HepG2 (cell line): ENCODE measurements around the gene CENPB. TPM values are rescaled to one million over a fixed set of nuclear protein-coding genes. Genes with fewer than 3 reads are reported as not detected.

Experiments used
- ATAC-seq: fragments of 200-7000 bp; cut with Tn5 transposase; 3 replicates; pipeline ENCODE4 v1.9.1; 2020; ENCODE audit warnings: mild to moderate bottlenecking, moderate library complexity
- BruUV-seq: library from RNA; stranded (reverse); fragments of 400-500 nt; replicated peaks from 2 replicates; lab custom pipeline; 2021; lab: Mats Ljungman, UMichigan
- CTCF ChIA-PET: fragments of 300-600 bp; formaldehyde crosslinking; extraction: SDS; loops from one replicate; lab custom pipeline; 2021; ENCODE audit warnings: low total read pairs, inconsistent platforms, low intra/inter-chr PET ratio; lab: Yijun Ruan, JAX
- POLR2A ChIA-PET: fragments of 350-600 bp; sonication (Branson Sonifier 250); formaldehyde crosslinking; loops from one replicate; lab custom pipeline; 2020; ENCODE audit warnings: antibody characterized with exemption, inconsistent platforms; lab: Yijun Ruan, JAX
- DNase-seq: peaks from one replicate; pipeline ENCODE4 v3.0.0-alpha.2; 2015; ENCODE audit warnings: low spot score
- FAIRE-seq: peaks from 3 replicates; lab custom pipeline; 2011; peaks lifted over from hg19 to GRCh38; lab: Jason Lieb, UNC
- H2AFZ ChIP-seq: one replicate; pipeline ENCODE4 v1.6.1; 2011; ENCODE audit warnings: low read length, inconsistent platforms
- H3K27ac ChIP-seq: fragments of 300-600 bp; 3 replicates; pipeline ENCODE4 v1.8.0; 2011; ENCODE audit warnings: mixed run types, mild to moderate bottlenecking, mixed read lengths, low read length, inconsistent platforms; ENCODE audit not compliant: insufficient read depth; ENCODE audit errors: extremely low read length
- H3K27me3 ChIP-seq, 2 experiments: fragments of 200-600 bp in 1 of 2; 2 replicates in 1 of 2; 3 replicates in 1 of 2; pipeline versions ENCODE4 v1.6.0 to v1.8.0; 2011; ENCODE audit warnings: low read length in 2 of 2, mild to moderate bottlenecking in 2 of 2, moderate library complexity in 2 of 2, inconsistent platforms in 1 of 2; ENCODE audit not compliant: insufficient read depth in 2 of 2, control insufficient read depth in 1 of 2
- H3K36me3 ChIP-seq, 2 experiments: fragments of 200-600 bp in 1 of 2; replicated peaks in 1 of 2; 2 replicates in 1 of 2; 3 replicates in 1 of 2; pipeline versions ENCODE4 v1.5.1 to v1.8.0; 2011; ENCODE audit warnings: low read length in 2 of 2, inconsistent platforms in 1 of 2; ENCODE audit not compliant: insufficient read depth in 2 of 2, control insufficient read depth in 1 of 2
- H3K4me1 ChIP-seq: 2 replicates; pipeline ENCODE4 v1.5.1; 2012; ENCODE audit warnings: low read length, inconsistent platforms; ENCODE audit not compliant: insufficient read depth
- H3K4me2 ChIP-seq: 2 replicates; pipeline ENCODE4 v1.6.0; 2011; ENCODE audit warnings: low read depth, low read length, inconsistent platforms
- H3K4me3 ChIP-seq, 3 experiments: fragments of 200-600 bp in 1 of 3; sonication (generic), shearing (Covaris generic) in 1 of 3; replicated peaks in 1 of 3; 2 replicates each; pipeline ENCODE4 v1.5.1; 2011 to 2016; ENCODE audit warnings: low read length in 3 of 3, inconsistent platforms in 2 of 3, low read depth in 2 of 3, mild to moderate bottlenecking in 2 of 3, control low read depth in 1 of 3, mixed read lengths in 1 of 3; ENCODE audit not compliant: insufficient read depth in 1 of 3
- H3K79me2 ChIP-seq: one replicate; pipeline ENCODE4 v1.6.1; 2011; ENCODE audit warnings: low read length, inconsistent platforms; ENCODE audit not compliant: insufficient read depth
- H3K9ac ChIP-seq: 2 replicates; pipeline ENCODE4 v1.6.0; 2011; ENCODE audit warnings: mild to moderate bottlenecking, low read depth, low read length, inconsistent platforms; ENCODE audit not compliant: insufficient read depth
- H3K9me3 ChIP-seq: 2 replicates; pipeline ENCODE4 v1.5.1; 2012; ENCODE audit warnings: mild to moderate bottlenecking, low read length
- H4K20me1 ChIP-seq: 2 replicates; pipeline ENCODE4 v1.6.0; 2011; ENCODE audit warnings: inconsistent platforms, mild to moderate bottlenecking, low read length, moderate library complexity; ENCODE audit not compliant: insufficient read depth
- ATF4 ChIP-seq, 2 experiments: fragments of 450-650 bp in 1 of 2; sonication (generic) in 1 of 2; formaldehyde crosslinking; IDR thresholded peaks; 2 replicates each; pipeline versions ENCODE4 v1.5.0 to v1.8.0; 2020 to 2022; ENCODE audit warnings: mild to moderate bottlenecking in 1 of 2, missing genetic modification reagents in 1 of 2
- KAT8 ChIP-seq: IDR thresholded peaks from 2 replicates; pipeline ENCODE4 v1.6.1; 2016; ENCODE audit warnings: missing genetic modification reagents, missing compliant biosample characterization
- KDM6A ChIP-seq: IDR thresholded peaks from 2 replicates; pipeline ENCODE4 v1.6.1; 2016; ENCODE audit warnings: low read depth
- RFXAP ChIP-seq: sonication (generic); formaldehyde crosslinking; IDR thresholded peaks from 2 replicates; pipeline ENCODE4 v1.4.0; 2020; ENCODE audit warnings: missing genetic modification reagents, borderline replicate concordance
- SMC3 ChIP-seq: IDR thresholded peaks from 2 replicates; pipeline ENCODE4 v1.6.1; 2011; ENCODE audit warnings: low read length, improper control_type of control experiment
- SUZ12 ChIP-seq: fragments of 150-350 bp; IDR thresholded peaks from 2 replicates; pipeline ENCODE4 v1.6.1; 2014; ENCODE audit warnings: low read depth, low read length
- THRA ChIP-seq: sonication (generic); formaldehyde crosslinking; IDR thresholded peaks from 2 replicates; pipeline ENCODE4 v1.4.0; 2020; ENCODE audit warnings: missing genetic modification reagents, borderline replicate concordance
- ZNF138 ChIP-seq: sonication (generic); formaldehyde crosslinking; IDR thresholded peaks from 2 replicates; pipeline ENCODE4 v1.5.0; 2020; ENCODE audit warnings: mild to moderate bottlenecking, low read depth, missing genetic modification reagents
- ZNF292 ChIP-seq: sonication (generic); formaldehyde crosslinking; IDR thresholded peaks from 2 replicates; pipeline ENCODE4 v1.8.1; 2022; ENCODE audit warnings: mild to moderate bottlenecking, low read depth, missing genetic modification reagents, borderline replicate concordance
- ZNF317 ChIP-seq: sonication (generic); formaldehyde crosslinking; IDR thresholded peaks from 2 replicates; pipeline ENCODE4 v1.5.0; 2020; ENCODE audit warnings: mild to moderate bottlenecking, missing genetic modification reagents
- ZNF33B ChIP-seq: sonication (generic); formaldehyde crosslinking; IDR thresholded peaks from 2 replicates; pipeline ENCODE4 v1.5.1; 2020; ENCODE audit warnings: mild to moderate bottlenecking, missing genetic modification reagents
- ZNF430 ChIP-seq: sonication (generic); formaldehyde crosslinking; IDR thresholded peaks from 2 replicates; pipeline ENCODE4 v1.9.0; 2021; ENCODE audit warnings: mild to moderate bottlenecking, missing genetic modification reagents
- ZNF501 ChIP-seq: sonication (generic); formaldehyde crosslinking; IDR thresholded peaks from 2 replicates; pipeline ENCODE4 v1.5.1; 2020; ENCODE audit warnings: mild to moderate bottlenecking, moderate library complexity, missing genetic modification reagents
- ZNF605 ChIP-seq: sonication (generic); formaldehyde crosslinking; IDR thresholded peaks from 2 replicates; pipeline ENCODE4 v1.8.0; 2022; ENCODE audit warnings: mild to moderate bottlenecking, missing genetic modification reagents
- ZNF629 ChIP-seq: sonication (generic); formaldehyde crosslinking; conservative IDR thresholded peaks from 2 replicates; pipeline ENCODE4 v1.5.0; 2020; ENCODE audit warnings: missing genetic modification reagents
- ZNF674 ChIP-seq: sonication (generic); formaldehyde crosslinking; IDR thresholded peaks from 2 replicates; pipeline ENCODE4 v1.5.0; 2020; ENCODE audit warnings: low read depth, mild to moderate bottlenecking, missing genetic modification reagents
- ZNF773 ChIP-seq: sonication (generic); formaldehyde crosslinking; IDR thresholded peaks from 2 replicates; pipeline ENCODE4 v1.4.0; 2020; ENCODE audit warnings: missing genetic modification reagents, borderline replicate concordance
- WGBS: methylation state at CpG from one replicate; pipeline ENCODE4 v1.1.6; 2017; ENCODE audit warnings: low lambda C conversion rate; 5-methylcytosine and 5-hydroxymethylcytosine counted together
- in situ Hi-C: cut with HindIII; loops from 2 replicates; pipeline ENCODE4 v1.10.0; 2017; ENCODE audit warnings: low pct_unique_long_range_greater_than_20kb; ENCODE audit not compliant: extremely low pct_ligation_motif_present
- intact Hi-C: fragments of 100-400 bp; cut with micrococcal nuclease; formaldehyde crosslinking; loops from one replicate; pipeline ENCODE4 v1.10.0; 2022; ENCODE audit not compliant: unreplicated experiment
- polyA plus RNA-seq, 8 experiments: library from polyadenylated mRNA; depleted of rRNA in 3 of 8; stranded (reverse) in 7 of 8; unstranded in 1 of 8; fragments of >200 nt; fragmentation: Illumina TruSeq in 4 of 8; extraction: Trizol in 4 of 8; gene quantifications; 2 replicates each; pipeline versions ENCODE4 v1.2.1 to v1.2.3, GENCODE V29; 2011 to 2016; ENCODE audit warnings: low read depth in 4 of 8, missing spikeins in 1 of 8, mixed read lengths in 1 of 8; ENCODE audit not compliant: insufficient read depth in 1 of 8
- total RNA-seq, 5 experiments: library from RNA; depleted of rRNA; stranded (reverse); fragments of >200 nt; fragmentation: Illumina TruSeq; extraction: Trizol; gene quantifications; 2 replicates each; pipeline ENCODE4 v1.2.3, GENCODE V29; 2016; ENCODE audit warnings: low read depth in 1 of 5
- TF ChIP-seq, protein P1 (sequence below): sonication (generic); formaldehyde crosslinking; IDR thresholded peaks from 2 replicates; pipeline ENCODE4 v1.5.1; 2020; ENCODE audit warnings: mild to moderate bottlenecking, moderate library complexity, missing genetic modification reagents

The CENPB gene
- total and polyA plus RNA-seq, 2 of the 13 experiments (the other 11 are each of a cell fraction or from before 2014, with no cell fraction given) = 10.4 to 54.5 TPM

DNA sequence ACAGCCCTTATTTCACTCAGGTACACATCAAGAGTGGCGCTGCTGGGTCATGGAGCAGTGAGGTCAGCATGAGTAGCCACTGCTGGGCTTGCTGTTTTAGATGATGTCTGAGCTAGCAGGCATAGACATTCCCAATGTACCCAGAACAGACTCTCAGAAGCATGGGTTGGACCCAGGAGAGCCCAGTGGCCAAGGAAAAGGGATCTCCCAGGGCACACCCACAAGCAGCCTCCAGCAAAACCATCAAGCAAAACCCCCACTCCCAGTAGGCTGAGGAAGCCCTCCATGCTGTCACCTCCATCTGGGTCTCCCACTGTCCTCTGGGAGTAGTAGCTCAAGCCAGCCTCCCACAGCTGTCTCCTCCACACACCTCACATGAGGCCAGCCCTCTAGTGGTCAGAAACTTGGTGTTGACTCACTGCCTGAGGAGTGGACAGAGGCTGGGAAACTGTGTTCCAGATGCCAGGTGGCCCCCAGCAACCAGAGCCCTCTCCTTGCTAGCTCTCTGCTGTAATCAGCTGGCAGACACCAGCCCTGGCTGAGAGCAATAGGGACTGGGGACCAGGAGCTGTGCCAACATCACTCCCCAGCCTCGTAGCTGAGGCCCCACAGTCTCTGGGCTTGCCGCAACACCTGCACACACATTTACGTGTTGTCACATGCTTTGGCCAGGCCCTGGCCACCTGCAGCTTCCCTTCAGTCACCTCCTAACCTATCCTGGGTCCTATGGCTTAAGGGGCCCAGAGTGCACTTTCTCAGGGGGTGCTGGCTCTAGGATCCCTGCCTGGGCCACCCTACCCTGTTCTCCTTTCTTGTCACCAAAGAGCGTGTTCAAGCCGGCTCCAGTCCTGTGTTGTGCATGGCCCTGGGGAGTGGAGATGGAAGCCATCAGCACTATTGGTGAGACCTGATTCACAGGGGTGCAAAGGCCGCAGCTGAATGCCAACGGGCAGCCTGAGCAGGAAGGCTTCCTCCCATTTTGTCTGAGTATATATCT, 31.9 kb upstream of the CENPB start:
- peaks cover 12% of the 10 kb centered on the region for H3K79me2 ChIP-seq
- ATAC-seq = peak; percentile 89
- DNase-seq = peak; percentile 95
- H3K4me1 ChIP-seq = peaks cover 37% of the 10 kb centered on the region
- FAIRE-seq = peak; percentile 92
- peak overlapping the region; percentile 87 for H3K4me2 ChIP-seq
- peaks cover 3 to 10% of the 10 kb centered on the region in 2 experiments for H3K36me3 ChIP-seq
- BruUV-seq = no TSS peak
- no peaks in the 10 kb centered on the region for H4K20me1 ChIP-seq
- WGBS = 43% methylated on average over 8 of the region's 8 CpGs
- H2AFZ ChIP-seq = peak overlapping the region; percentile 70
- intact Hi-C loops = loop anchor here (1.0 to 2.0 kb wide), 2 partner anchors 31 to 66 kb away; no protein-coding TSS in a partner anchor
- H3K4me3 ChIP-seq = peak overlapping the region in 2 of 3 experiments; percentile 0 to 61; a peak in 4 of 6 replicates
- H3K27ac ChIP-seq = peak overlapping the region; percentile 96
- no peaks in the 10 kb centered on the region for H3K9me3 ChIP-seq
- peaks cover 3 to 10% of the 10 kb centered on the region in 2 experiments; a peak in 3 of 5 replicates for H3K27me3 ChIP-seq
- H3K9ac ChIP-seq = peak overlapping the region; percentile 55
- ChIA-PET CTCF (interaction anchor here (0.7 to 4.6 kb wide), 6 partner anchors 23 to 69 kb away, joined by 3 to 119 read pairs (median 6); partner anchors contain the start of genes CDC25B, CENPB and SPEF1), POLR2A (interaction anchor here (0.6 to 4.8 kb wide), 20 partner anchors 9 to 1151 kb away, joined by 3 to 134 read pairs (median 4); partner anchors contain the start of genes ADISSP, CDC25B, CENPB and MAVS)
- in situ Hi-C loops = loop anchor here (5.0 kb wide), 1 partner anchor 36 kb away; the partner anchor contains the start of gene SPEF1
- TF ChIP-seq ZNF317 (CRISPR knock-in tag) = no peak
- TF ChIP-seq KDM6A (CRISPR knock-in tag) = no peak
- TF ChIP-seq ZNF138 (CRISPR knock-in tag) = peak; percentile 59; the same call in 1 of the 2 replicates
- TF ChIP-seq ZNF33B (CRISPR knock-in tag) = no peak; the same call in 1 of the 2 replicates
- 0 out of 2 replicates have a peak, but pooled peaks have one; percentile 44 for TF ChIP-seq ZNF629
- peak; percentile 93; the same call in 1 of the 2 replicates for TF ChIP-seq ZNF292 (CRISPR knock-in tag)
- TF ChIP-seq SUZ12 = peak; percentile 27; the same call in 1 of the 2 replicates
- TF ChIP-seq, protein P1, sequence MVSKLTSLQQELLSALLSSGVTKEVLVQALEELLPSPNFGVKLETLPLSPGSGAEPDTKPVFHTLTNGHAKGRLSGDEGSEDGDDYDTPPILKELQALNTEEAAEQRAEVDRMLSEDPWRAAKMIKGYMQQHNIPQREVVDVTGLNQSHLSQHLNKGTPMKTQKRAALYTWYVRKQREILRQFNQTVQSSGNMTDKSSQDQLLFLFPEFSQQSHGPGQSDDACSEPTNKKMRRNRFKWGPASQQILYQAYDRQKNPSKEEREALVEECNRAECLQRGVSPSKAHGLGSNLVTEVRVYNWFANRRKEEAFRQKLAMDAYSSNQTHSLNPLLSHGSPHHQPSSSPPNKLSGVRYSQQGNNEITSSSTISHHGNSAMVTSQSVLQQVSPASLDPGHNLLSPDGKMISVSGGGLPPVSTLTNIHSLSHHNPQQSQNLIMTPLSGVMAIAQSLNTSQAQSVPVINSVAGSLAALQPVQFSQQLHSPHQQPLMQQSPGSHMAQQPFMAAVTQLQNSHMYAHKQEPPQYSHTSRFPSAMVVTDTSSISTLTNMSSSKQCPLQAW (CRISPR knock-in tag) = peak; percentile 84
- TF ChIP-seq SMC3 = peak; percentile 96
- TF ChIP-seq KAT8 (CRISPR knock-in tag) = peak; percentile 90
- TF ChIP-seq ZNF605 (CRISPR knock-in tag) = 0 out of 2 replicates have a peak, but pooled peaks have one; percentile 53
- TF ChIP-seq ZNF674 (CRISPR knock-in tag) = no peak
- no peak for TF ChIP-seq RFXAP (CRISPR knock-in tag)
- peak; percentile 42; the same call in 1 of the 2 replicates for TF ChIP-seq ZNF773 (CRISPR knock-in tag)
- peak; percentile 78; the same call in 1 of the 2 replicates for TF ChIP-seq THRA (CRISPR knock-in tag)
- TF ChIP-seq ZNF430 (CRISPR knock-in tag) = 0 out of 2 replicates have a peak, but pooled peaks have one; percentile 58
- TF ChIP-seq ZNF501 (CRISPR knock-in tag) = peak; percentile 94
- TF ChIP-seq ATF4 (CRISPR knock-in tag; IDR thresholded peaks at IDR 0.05) = no peak
